KMS-11 (cell line): Measurements from ENCODE around the gene LAMP5.

Experiments
- H2AFZ ChIP-seq: fragments of 200-600 bp; sonication (generic); 2 replicates; pipeline ENCODE4 v1.6.1; 2016; ENCODE audit warnings: antibody characterized with exemption, mixed run types, low read depth
- H3K27ac ChIP-seq: fragments of 200-600 bp; sonication (generic); 2 replicates; pipeline ENCODE4 v1.6.1; 2016; ENCODE audit warnings: mild to moderate bottlenecking, mixed run types
- H3K27me3 ChIP-seq: fragments of 200-600 bp; sonication (generic); 2 replicates; pipeline ENCODE4 v1.6.1; 2017; ENCODE audit warnings: mild to moderate bottlenecking, low read depth, mixed run types, moderate library complexity; ENCODE audit not compliant: insufficient read depth
- H3K36me3 ChIP-seq: fragments of 200-600 bp; sonication (generic); 2 replicates; pipeline ENCODE4 v1.6.1; 2017; ENCODE audit warnings: mild to moderate bottlenecking, mixed run types; ENCODE audit not compliant: insufficient read depth
- H3K4me1 ChIP-seq: fragments of 200-600 bp; sonication (generic); 2 replicates; pipeline ENCODE4 v1.6.1; 2016; ENCODE audit warnings: mild to moderate bottlenecking, low read depth, mixed run types; ENCODE audit not compliant: poor library complexity, severe bottlenecking
- H3K4me2 ChIP-seq: fragments of 200-600 bp; sonication (generic); 2 replicates; pipeline ENCODE4 v1.7.0; 2016; ENCODE audit warnings: mild to moderate bottlenecking, mixed run types
- H3K4me3 ChIP-seq: fragments of 200-600 bp; sonication (generic); IDR thresholded peaks from 2 replicates; pipeline ENCODE4 v1.6.1; 2017; ENCODE audit warnings: low read depth, low read length, mixed read lengths; ENCODE audit not compliant: insufficient read depth
- H3K79me2 ChIP-seq: fragments of 200-600 bp; sonication (generic); 2 replicates; pipeline ENCODE4 v1.6.1; 2016; ENCODE audit warnings: low read depth, mixed run types; ENCODE audit not compliant: insufficient read depth
- H3K9ac ChIP-seq: fragments of 200-600 bp; sonication (generic); 2 replicates; pipeline ENCODE4 v1.6.1; 2016; ENCODE audit warnings: mild to moderate bottlenecking, mixed run types
- H4K20me1 ChIP-seq: fragments of 200-600 bp; sonication (generic); 2 replicates; pipeline ENCODE4 v1.6.1; 2016; ENCODE audit warnings: mild to moderate bottlenecking, mixed run types; ENCODE audit not compliant: insufficient read depth
- CTCF ChIP-seq: fragments of 200-600 bp; sonication (generic); conservative IDR thresholded peaks from 2 replicates; pipeline ENCODE4 v1.6.1; 2017; ENCODE audit warnings: low read depth, mild to moderate bottlenecking, antibody characterized with exemption, low read length, moderate library complexity, mixed read lengths

The LAMP5 gene

GRCh38 chr20:9506280-9506821 lies 8.0 kb upstream of the LAMP5 start:
- H3K4me2 ChIP-seq, result no peak overlapping the region
- no peak overlapping the region for H2AFZ ChIP-seq

GRCh38 chr20:9506964-9507369 lies 7.4 kb upstream of the LAMP5 start:
- no peaks in the 10 kb centered on the region for H3K36me3 ChIP-seq
- no peak overlapping the region for H3K4me3 ChIP-seq
- no peaks in the 10 kb centered on the region for H3K27me3 ChIP-seq
- H2AFZ ChIP-seq, result no peak overlapping the region
- no peak for TF ChIP-seq CTCF
- no peak overlapping the region for H3K27ac ChIP-seq
- H3K4me1 ChIP-seq, result peaks cover 27% of the 10 kb centered on the region
- H3K79me2 ChIP-seq, result no peaks in the 10 kb centered on the region
- no peak overlapping the region for H3K9ac ChIP-seq
- no peak overlapping the region for H3K4me2 ChIP-seq
- no peaks in the 10 kb centered on the region for H4K20me1 ChIP-seq

More at GRCh38 chr20:9506280-9506821, 8.0 kb upstream of the LAMP5 start:
- Histone ChIP-seq H3K27me3 (no peaks in the 10 kb centered on the region), H3K79me2 (no peaks in the 10 kb centered on the region), H3K9ac (no peak overlapping the region), H4K20me1 (no peaks in the 10 kb centered on the region), H3K27ac (no peak overlapping the region), H3K4me1 (peaks cover 21% of the 10 kb centered on the region), H3K4me3 (no peak overlapping the region), H3K36me3 (no peaks in the 10 kb centered on the region)
- no peak for TF ChIP-seq CTCF

- no peaks in the 10 kb centered on the region for H4K20me1 ChIP-seq
- H3K4me2 ChIP-seq, result no peak overlapping the region
- no peak for TF ChIP-seq CTCF
- H3K9ac ChIP-seq, result no peak overlapping the region
- no peaks in the 10 kb centered on the region for H3K79me2 ChIP-seq
- no peak overlapping the region for H2AFZ ChIP-seq
- H3K27ac ChIP-seq, result no peak overlapping the region
- H3K4me1 ChIP-seq, result peaks cover 34% of the 10 kb centered on the region
- H3K27me3 ChIP-seq, result no peaks in the 10 kb centered on the region
- no peaks in the 10 kb centered on the region for H3K36me3 ChIP-seq
- H3K4me3 ChIP-seq, result no peak overlapping the region
These were observed 6.7 kb upstream of the LAMP5 start for GRCh38 chr20:9507544-9508239.

- Histone ChIP-seq H3K4me2 (no peak overlapping the region), H3K4me3 (no peak overlapping the region)
- TF ChIP-seq CTCF, result no peak
These were observed 6.1 kb upstream of the LAMP5 start for GRCh38 chr20:9508240-9508661.

More at GRCh38 chr20:9508240-9508661, 6.1 kb upstream of the LAMP5 start:
- Histone ChIP-seq H3K4me1 (peaks cover 40% of the 10 kb centered on the region), H3K27ac (no peak overlapping the region), H3K27me3 (no peaks in the 10 kb centered on the region), H2AFZ (no peak overlapping the region), H3K9ac (no peak overlapping the region), H3K36me3 (no peaks in the 10 kb centered on the region), H4K20me1 (no peaks in the 10 kb centered on the region), H3K79me2 (no peaks in the 10 kb centered on the region)
